ENCODE results near the gene OR2D2.

GRCh38 chr11:6925007-6925577 is 32.8 kb upstream of the OR2D2 start:
- TF ChIP-seq EP300 (IDR thresholded peaks at IDR 0.05) (no peak), POLR2A (IDR thresholded peaks at IDR 0.05; ENCODE audit: low read depth) (no peak), POLR2AphosphoS5 (IDR thresholded peaks at IDR 0.05) (no peak)
- TF ChIP-seq, protein P1, sequence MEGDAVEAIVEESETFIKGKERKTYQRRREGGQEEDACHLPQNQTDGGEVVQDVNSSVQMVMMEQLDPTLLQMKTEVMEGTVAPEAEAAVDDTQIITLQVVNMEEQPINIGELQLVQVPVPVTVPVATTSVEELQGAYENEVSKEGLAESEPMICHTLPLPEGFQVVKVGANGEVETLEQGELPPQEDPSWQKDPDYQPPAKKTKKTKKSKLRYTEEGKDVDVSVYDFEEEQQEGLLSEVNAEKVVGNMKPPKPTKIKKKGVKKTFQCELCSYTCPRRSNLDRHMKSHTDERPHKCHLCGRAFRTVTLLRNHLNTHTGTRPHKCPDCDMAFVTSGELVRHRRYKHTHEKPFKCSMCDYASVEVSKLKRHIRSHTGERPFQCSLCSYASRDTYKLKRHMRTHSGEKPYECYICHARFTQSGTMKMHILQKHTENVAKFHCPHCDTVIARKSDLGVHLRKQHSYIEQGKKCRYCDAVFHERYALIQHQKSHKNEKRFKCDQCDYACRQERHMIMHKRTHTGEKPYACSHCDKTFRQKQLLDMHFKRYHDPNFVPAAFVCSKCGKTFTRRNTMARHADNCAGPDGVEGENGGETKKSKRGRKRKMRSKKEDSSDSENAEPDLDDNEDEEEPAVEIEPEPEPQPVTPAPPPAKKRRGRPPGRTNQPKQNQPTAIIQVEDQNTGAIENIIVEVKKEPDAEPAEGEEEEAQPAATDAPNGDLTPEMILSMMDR (IDR thresholded peaks at IDR 0.05) = no peak
